NB4 (cell line): ENCODE results near the gene F2RL2.

Experiments used
- CTCF ChIP-seq: IDR thresholded peaks from one replicate; pipeline ENCODE4 v1.5.1; 2012; ENCODE audit warnings: low read depth, low read length
- POLR2A ChIP-seq: IDR thresholded peaks from 2 replicates; pipeline ENCODE4 v1.6.1; 2011; ENCODE audit warnings: mild to moderate bottlenecking; ENCODE audit not compliant: insufficient read length; ENCODE audit errors: extremely low read depth
- TF ChIP-seq, protein P1 (sequence below): IDR thresholded peaks from 2 replicates; pipeline ENCODE4 v1.6.1; 2011; ENCODE audit warnings: low read depth, low read length

- TF ChIP-seq, protein P1, sequence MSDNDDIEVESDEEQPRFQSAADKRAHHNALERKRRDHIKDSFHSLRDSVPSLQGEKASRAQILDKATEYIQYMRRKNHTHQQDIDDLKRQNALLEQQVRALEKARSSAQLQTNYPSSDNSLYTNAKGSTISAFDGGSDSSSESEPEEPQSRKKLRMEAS, result no peak
- no peak for TF ChIP-seq CTCF
- TF ChIP-seq POLR2A, result no peak
Observed at GRCh38 chr5:76662521-76662920, 39.3 kb upstream of the F2RL2 start.
